ENCODE results near the gene ITGA8. TPM values are rescaled to one million over a fixed set of nuclear protein-coding genes. Genes with fewer than 3 reads are reported as not detected.

Gene ITGA8
- total RNA-seq, 1 donor, result 2.5 TPM

DNA sequence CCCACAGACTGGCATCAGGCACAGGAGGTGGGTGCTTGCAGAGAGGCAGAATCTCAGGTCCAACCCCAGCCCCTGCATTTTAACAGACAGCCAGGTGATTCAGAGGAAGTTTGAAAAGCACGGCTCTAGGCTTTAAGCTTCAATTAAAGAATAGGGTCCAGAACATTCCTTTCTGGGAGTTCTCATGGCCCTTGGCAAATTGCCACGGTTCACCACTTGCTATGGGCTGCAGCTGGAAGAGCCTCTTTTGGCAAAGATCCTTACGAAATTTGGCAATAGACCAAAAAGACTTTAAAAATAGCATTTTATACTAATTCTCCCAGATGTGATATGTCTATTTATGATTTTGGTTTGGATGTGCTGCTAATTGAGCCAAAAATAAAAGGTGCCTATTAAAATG is 148.1 kb downstream of the ITGA8 start:
- Histone ChIP-seq H3K36me3 (ENCODE audit: insufficient read depth, low read length) (no peaks in the 10 kb centered on the region), H3K4me2 (ENCODE audit: insufficient read depth, low read length) (no peak overlapping the region), H3K4me1 (ENCODE audit: insufficient read depth, low read length) (no peaks in the 10 kb centered on the region), H3K9me3 (ENCODE audit: low read depth, low read length) (no peaks in the 10 kb centered on the region), H3K27me3 (ENCODE audit: insufficient read depth, low read length) (no peaks in the 10 kb centered on the region), H3K4me3 (ENCODE audit: insufficient read depth, low read length) (no peak overlapping the region), H2AFZ (ENCODE audit: low read length) (no peak overlapping the region), H4K20me1 (ENCODE audit: insufficient read depth, low read length) (no peaks in the 10 kb centered on the region), H3K27ac (ENCODE audit: low read depth, low read length) (no peak overlapping the region), H3K79me2 (ENCODE audit: insufficient read depth, low read length) (no peaks in the 10 kb centered on the region)
- TF ChIP-seq, protein P1, sequence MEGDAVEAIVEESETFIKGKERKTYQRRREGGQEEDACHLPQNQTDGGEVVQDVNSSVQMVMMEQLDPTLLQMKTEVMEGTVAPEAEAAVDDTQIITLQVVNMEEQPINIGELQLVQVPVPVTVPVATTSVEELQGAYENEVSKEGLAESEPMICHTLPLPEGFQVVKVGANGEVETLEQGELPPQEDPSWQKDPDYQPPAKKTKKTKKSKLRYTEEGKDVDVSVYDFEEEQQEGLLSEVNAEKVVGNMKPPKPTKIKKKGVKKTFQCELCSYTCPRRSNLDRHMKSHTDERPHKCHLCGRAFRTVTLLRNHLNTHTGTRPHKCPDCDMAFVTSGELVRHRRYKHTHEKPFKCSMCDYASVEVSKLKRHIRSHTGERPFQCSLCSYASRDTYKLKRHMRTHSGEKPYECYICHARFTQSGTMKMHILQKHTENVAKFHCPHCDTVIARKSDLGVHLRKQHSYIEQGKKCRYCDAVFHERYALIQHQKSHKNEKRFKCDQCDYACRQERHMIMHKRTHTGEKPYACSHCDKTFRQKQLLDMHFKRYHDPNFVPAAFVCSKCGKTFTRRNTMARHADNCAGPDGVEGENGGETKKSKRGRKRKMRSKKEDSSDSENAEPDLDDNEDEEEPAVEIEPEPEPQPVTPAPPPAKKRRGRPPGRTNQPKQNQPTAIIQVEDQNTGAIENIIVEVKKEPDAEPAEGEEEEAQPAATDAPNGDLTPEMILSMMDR (IDR thresholded peaks at IDR 0.05; ENCODE audit: extremely low read depth, low read depth, low read length), result no peak
- DNase-seq (ENCODE audit: insufficient read length, low spot score, missing footprints), result no peak

- Histone ChIP-seq H3K27me3 (ENCODE audit: insufficient read depth, low read length) (no peaks in the 10 kb centered on the region), H3K4me3 (ENCODE audit: insufficient read depth, low read length) (no peak overlapping the region), H2AFZ (ENCODE audit: low read length) (no peak overlapping the region), H3K4me1 (ENCODE audit: insufficient read depth, low read length) (no peaks in the 10 kb centered on the region), H3K36me3 (ENCODE audit: insufficient read depth, low read length) (no peaks in the 10 kb centered on the region), H3K79me2 (ENCODE audit: insufficient read depth, low read length) (no peaks in the 10 kb centered on the region), H4K20me1 (ENCODE audit: insufficient read depth, low read length) (no peaks in the 10 kb centered on the region), H3K27ac (ENCODE audit: low read depth, low read length) (no peak overlapping the region), H3K4me2 (ENCODE audit: insufficient read depth, low read length) (no peak overlapping the region), H3K9me3 (ENCODE audit: low read depth, low read length) (no peaks in the 10 kb centered on the region)
- DNase-seq (ENCODE audit: insufficient read length, low spot score, missing footprints), result no peak
- TF ChIP-seq, protein P1 (IDR thresholded peaks at IDR 0.05; ENCODE audit: extremely low read depth, low read depth, low read length), result no peak
Measured at GRCh38 chr10:15570738-15571339, 148.9 kb downstream of the ITGA8 start.

DNA sequence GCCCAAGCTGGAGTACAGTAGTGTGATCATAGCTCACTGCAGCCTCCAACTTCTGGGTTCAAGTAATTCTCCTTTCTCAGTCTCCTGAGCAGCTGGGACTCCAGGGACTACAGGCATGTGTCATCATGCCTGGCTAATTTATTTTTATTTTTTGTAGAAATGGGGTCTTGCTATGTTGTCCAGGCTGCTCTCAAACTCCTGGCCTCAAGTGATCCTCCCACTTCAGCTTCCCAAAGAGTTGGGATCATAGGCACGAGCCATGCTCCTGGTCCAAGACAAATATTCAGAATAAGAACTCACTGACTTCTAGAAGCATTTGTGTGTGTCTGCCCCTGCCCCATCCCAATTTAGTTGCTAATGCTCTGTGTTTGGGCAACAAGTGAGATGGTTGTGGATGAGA is 151.8 kb downstream of the ITGA8 start:
- Histone ChIP-seq H3K27me3 (ENCODE audit: insufficient read depth, low read length) (no peaks in the 10 kb centered on the region), H3K79me2 (ENCODE audit: insufficient read depth, low read length) (no peaks in the 10 kb centered on the region), H3K9me3 (ENCODE audit: low read depth, low read length) (no peaks in the 10 kb centered on the region), H3K4me2 (ENCODE audit: insufficient read depth, low read length) (no peak overlapping the region), H3K4me1 (ENCODE audit: insufficient read depth, low read length) (no peaks in the 10 kb centered on the region), H2AFZ (ENCODE audit: low read length) (no peak overlapping the region), H3K27ac (ENCODE audit: low read depth, low read length) (no peak overlapping the region), H3K36me3 (ENCODE audit: insufficient read depth, low read length) (no peaks in the 10 kb centered on the region), H4K20me1 (ENCODE audit: insufficient read depth, low read length) (no peaks in the 10 kb centered on the region), H3K4me3 (ENCODE audit: insufficient read depth, low read length) (no peak overlapping the region)
- DNase-seq (ENCODE audit: insufficient read length, low spot score, missing footprints), result no peak
- TF ChIP-seq, protein P1 (IDR thresholded peaks at IDR 0.05; ENCODE audit: extremely low read depth, low read depth, low read length), result no peak

- Histone ChIP-seq H3K4me3 (ENCODE audit: insufficient read depth, low read length) (no peak overlapping the region), H3K27me3 (ENCODE audit: insufficient read depth, low read length) (peaks cover 6% of the 10 kb centered on the region), H3K27ac (ENCODE audit: low read depth, low read length) (no peak overlapping the region), H4K20me1 (ENCODE audit: insufficient read depth, low read length) (no peaks in the 10 kb centered on the region), H3K4me2 (ENCODE audit: insufficient read depth, low read length) (no peak overlapping the region), H3K4me1 (ENCODE audit: insufficient read depth, low read length) (peaks cover 8% of the 10 kb centered on the region), H2AFZ (ENCODE audit: low read length) (no peak overlapping the region), H3K9me3 (ENCODE audit: low read depth, low read length) (no peaks in the 10 kb centered on the region), H3K36me3 (ENCODE audit: insufficient read depth, low read length) (no peaks in the 10 kb centered on the region), H3K79me2 (ENCODE audit: insufficient read depth, low read length) (no peaks in the 10 kb centered on the region)
- peak; percentile 51 for DNase-seq (ENCODE audit: insufficient read length, low spot score, missing footprints)
- TF ChIP-seq, protein P1 (IDR thresholded peaks at IDR 0.05; ENCODE audit: extremely low read depth, low read depth, low read length), result no peak
Measured at GRCh38 chr10:15563246-15563645, 156.5 kb downstream of the ITGA8 start.
